ENCODE data around the gene MEG3.

- TF ChIP-seq USF1 (CRISPR knock-in tag; IDR thresholded peaks at IDR 0.05) (no peak), PREB (CRISPR knock-in tag; IDR thresholded peaks at IDR 0.05; ENCODE audit: borderline replicate concordance) (no peak), SP1 (CRISPR knock-in tag; conservative IDR thresholded peaks at IDR 0.05) (no peak), CREM (CRISPR knock-in tag; IDR thresholded peaks at IDR 0.05) (no peak), ELF4 (CRISPR knock-in tag; IDR thresholded peaks at IDR 0.05; ENCODE audit: low read depth) (no peak), SMAD3 (CRISPR knock-in tag; IDR thresholded peaks at IDR 0.05; ENCODE audit: borderline replicate concordance) (no peak)
- TF ChIP-seq, protein P1, sequence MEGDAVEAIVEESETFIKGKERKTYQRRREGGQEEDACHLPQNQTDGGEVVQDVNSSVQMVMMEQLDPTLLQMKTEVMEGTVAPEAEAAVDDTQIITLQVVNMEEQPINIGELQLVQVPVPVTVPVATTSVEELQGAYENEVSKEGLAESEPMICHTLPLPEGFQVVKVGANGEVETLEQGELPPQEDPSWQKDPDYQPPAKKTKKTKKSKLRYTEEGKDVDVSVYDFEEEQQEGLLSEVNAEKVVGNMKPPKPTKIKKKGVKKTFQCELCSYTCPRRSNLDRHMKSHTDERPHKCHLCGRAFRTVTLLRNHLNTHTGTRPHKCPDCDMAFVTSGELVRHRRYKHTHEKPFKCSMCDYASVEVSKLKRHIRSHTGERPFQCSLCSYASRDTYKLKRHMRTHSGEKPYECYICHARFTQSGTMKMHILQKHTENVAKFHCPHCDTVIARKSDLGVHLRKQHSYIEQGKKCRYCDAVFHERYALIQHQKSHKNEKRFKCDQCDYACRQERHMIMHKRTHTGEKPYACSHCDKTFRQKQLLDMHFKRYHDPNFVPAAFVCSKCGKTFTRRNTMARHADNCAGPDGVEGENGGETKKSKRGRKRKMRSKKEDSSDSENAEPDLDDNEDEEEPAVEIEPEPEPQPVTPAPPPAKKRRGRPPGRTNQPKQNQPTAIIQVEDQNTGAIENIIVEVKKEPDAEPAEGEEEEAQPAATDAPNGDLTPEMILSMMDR (IDR thresholded peaks at IDR 0.05) = no peak
- TF ChIP-seq, protein P2, sequence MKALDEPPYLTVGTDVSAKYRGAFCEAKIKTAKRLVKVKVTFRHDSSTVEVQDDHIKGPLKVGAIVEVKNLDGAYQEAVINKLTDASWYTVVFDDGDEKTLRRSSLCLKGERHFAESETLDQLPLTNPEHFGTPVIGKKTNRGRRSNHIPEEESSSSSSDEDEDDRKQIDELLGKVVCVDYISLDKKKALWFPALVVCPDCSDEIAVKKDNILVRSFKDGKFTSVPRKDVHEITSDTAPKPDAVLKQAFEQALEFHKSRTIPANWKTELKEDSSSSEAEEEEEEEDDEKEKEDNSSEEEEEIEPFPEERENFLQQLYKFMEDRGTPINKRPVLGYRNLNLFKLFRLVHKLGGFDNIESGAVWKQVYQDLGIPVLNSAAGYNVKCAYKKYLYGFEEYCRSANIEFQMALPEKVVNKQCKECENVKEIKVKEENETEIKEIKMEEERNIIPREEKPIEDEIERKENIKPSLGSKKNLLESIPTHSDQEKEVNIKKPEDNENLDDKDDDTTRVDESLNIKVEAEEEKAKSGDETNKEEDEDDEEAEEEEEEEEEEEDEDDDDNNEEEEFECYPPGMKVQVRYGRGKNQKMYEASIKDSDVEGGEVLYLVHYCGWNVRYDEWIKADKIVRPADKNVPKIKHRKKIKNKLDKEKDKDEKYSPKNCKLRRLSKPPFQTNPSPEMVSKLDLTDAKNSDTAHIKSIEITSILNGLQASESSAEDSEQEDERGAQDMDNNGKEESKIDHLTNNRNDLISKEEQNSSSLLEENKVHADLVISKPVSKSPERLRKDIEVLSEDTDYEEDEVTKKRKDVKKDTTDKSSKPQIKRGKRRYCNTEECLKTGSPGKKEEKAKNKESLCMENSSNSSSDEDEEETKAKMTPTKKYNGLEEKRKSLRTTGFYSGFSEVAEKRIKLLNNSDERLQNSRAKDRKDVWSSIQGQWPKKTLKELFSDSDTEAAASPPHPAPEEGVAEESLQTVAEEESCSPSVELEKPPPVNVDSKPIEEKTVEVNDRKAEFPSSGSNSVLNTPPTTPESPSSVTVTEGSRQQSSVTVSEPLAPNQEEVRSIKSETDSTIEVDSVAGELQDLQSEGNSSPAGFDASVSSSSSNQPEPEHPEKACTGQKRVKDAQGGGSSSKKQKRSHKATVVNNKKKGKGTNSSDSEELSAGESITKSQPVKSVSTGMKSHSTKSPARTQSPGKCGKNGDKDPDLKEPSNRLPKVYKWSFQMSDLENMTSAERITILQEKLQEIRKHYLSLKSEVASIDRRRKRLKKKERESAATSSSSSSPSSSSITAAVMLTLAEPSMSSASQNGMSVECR (CRISPR knock-in tag; IDR thresholded peaks at IDR 0.05; ENCODE audit: borderline replicate concordance) = no peak
- TF ChIP-seq, protein P3, sequence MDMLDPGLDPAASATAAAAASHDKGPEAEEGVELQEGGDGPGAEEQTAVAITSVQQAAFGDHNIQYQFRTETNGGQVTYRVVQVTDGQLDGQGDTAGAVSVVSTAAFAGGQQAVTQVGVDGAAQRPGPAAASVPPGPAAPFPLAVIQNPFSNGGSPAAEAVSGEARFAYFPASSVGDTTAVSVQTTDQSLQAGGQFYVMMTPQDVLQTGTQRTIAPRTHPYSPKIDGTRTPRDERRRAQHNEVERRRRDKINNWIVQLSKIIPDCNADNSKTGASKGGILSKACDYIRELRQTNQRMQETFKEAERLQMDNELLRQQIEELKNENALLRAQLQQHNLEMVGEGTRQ (CRISPR knock-in tag; IDR thresholded peaks at IDR 0.05) = no peak
- TF ChIP-seq, protein P4, sequence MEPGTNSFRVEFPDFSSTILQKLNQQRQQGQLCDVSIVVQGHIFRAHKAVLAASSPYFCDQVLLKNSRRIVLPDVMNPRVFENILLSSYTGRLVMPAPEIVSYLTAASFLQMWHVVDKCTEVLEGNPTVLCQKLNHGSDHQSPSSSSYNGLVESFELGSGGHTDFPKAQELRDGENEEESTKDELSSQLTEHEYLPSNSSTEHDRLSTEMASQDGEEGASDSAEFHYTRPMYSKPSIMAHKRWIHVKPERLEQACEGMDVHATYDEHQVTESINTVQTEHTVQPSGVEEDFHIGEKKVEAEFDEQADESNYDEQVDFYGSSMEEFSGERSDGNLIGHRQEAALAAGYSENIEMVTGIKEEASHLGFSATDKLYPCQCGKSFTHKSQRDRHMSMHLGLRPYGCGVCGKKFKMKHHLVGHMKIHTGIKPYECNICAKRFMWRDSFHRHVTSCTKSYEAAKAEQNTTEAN (CRISPR knock-in tag; IDR thresholded peaks at IDR 0.05) = no peak
These were observed 75.7 kb downstream of the MEG3 start for GRCh38 chr14:100901391-100902183.
